ENCODE measurements around the gene HSPD1.
A peak's percentile ranks its signal among the peaks of the same experiment; 100 is the strongest.

HSPD1 gene

GRCh38 chr2:197499594-197500502 is at the start of gene HSPD1, which contains the start of gene HSPE1:
HSPD1 (minus strand) TSS chr2:197499840; CDS start chr2:197498848, 992 bp downstream.
HSPE1 (plus strand) TSS chr2:197500379; CDS start chr2:197500437, 58 bp downstream.
- peak; percentile 99 for DNase-seq (ENCODE audit: low read depth, low spot score)

- no peak for DNase-seq (ENCODE audit: low read depth, low spot score)
These were observed 48.9 kb upstream of the HSPD1 start for GRCh38 chr2:197548582-197548981.

- DNase-seq (ENCODE audit: low read depth, low spot score) = no peak
These were observed 47.7 kb upstream of the HSPD1 start for GRCh38 chr2:197547163-197547900.

DNA sequence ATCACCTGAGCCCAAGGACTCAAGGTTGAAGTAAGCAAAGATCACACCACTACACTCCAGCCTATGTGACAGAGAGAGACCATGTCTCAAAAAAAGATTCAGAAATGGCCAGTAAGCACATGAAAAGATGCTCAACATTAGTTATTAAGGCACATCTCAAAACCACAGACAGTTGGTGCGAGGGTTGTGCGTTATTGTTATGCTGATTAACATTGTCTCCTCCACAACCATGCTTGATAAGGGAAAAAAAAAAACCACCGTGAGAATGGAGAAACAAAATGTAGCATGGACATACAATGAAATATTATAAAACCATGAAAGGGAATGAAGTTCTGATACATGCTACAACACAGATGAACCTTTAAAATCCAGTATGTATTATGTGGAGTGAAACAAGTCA is 43.6 kb upstream of the HSPD1 start:
- DNase-seq (ENCODE audit: low read depth, low spot score) = no peak

DNA sequence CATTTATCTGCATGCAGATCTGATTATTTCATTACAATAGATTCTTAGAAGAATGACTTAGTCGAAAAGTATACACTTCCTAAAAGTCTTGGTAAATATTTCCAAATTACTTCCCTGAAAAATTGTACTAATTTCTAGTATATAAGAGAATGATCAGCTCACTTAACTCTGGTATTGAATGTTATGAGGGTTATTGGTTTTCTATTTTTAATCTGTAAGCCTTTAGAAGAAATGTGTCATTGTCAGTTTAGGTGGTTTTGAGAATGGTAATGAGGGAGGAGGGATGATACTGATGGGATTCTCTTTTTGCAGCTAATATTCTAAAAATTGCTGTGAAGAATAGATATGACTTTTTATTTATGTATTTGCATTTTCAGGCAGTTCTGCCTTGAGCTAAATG is 40.1 kb upstream of the HSPD1 start:
- DNase-seq (ENCODE audit: low read depth, low spot score) = no peak

DNA sequence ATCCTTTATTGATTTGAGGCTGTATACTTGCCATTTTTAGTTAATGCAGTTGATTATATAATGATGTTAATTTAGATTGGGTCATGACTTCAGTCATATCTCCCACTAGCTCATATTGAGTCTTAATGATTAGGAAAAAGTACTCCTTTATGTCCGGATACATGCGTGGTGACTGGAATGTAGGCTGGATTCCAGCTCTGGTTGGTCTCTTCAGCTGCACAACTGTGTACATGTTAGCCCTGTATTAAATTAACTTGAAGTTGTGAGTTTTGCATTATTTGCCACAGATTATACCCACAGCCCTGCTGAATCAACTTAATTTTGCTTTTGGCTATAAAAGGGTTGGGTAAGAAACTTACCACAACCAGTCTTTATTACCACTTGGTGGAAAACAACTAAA is 38.8 kb upstream of the HSPD1 start:
- no peak for DNase-seq (ENCODE audit: low read depth, low spot score)

- DNase-seq (ENCODE audit: low read depth, low spot score) = no peak
These were observed 17.5 kb upstream of the HSPD1 start for GRCh38 chr2:197517150-197517549.

DNA sequence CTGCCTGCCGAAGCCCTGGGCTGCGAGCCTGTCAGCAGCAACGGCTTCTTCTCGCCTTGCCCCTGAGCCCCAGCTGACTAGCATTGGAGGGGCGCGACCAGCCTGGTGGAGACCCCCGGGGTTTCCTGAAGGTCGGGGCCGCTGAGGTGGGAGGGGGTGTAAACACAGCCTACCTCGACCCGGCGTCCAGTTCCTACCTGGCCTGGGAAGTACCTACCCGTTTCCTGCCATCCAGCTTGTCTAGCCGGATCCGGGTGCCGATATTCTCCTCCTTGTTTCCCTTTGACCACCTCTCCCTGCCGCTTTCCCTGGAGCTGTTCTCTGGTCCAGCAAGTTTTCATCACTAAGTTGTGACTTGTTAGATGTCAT is 16.7 kb upstream of the HSPD1 start:
- DNase-seq (ENCODE audit: low read depth, low spot score) = no peak

- DNase-seq (ENCODE audit: low read depth, low spot score) = peak; percentile 81
These were observed 16.2 kb upstream of the HSPD1 start, which contains the start of gene MOB4 for GRCh38 chr2:197515739-197516392. MOB4 (plus strand) TSS chr2:197516066; CDS start chr2:197516087, 21 bp downstream.

DNA sequence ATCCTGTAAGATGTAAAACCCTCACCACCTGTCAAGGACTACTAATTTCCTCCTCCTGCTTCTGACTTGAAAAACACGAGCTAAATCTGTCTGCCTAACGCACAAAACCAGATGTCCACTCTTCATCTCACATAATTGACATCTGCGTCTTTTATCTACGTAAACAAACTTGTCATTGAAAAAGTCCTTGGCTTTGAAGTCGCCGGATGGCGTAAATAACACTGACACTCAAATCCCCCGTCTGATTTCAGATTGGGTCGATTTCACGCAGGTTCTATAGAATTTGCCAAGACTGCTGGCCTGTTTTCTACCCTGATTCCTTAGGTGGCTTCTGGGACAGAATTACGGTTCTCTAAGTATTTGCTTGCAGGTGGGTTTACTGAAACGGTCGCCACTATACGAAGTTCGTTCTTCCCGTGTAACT is 15.7 kb upstream of the HSPD1 start:
- no peak for DNase-seq (ENCODE audit: low read depth, low spot score)

DNA sequence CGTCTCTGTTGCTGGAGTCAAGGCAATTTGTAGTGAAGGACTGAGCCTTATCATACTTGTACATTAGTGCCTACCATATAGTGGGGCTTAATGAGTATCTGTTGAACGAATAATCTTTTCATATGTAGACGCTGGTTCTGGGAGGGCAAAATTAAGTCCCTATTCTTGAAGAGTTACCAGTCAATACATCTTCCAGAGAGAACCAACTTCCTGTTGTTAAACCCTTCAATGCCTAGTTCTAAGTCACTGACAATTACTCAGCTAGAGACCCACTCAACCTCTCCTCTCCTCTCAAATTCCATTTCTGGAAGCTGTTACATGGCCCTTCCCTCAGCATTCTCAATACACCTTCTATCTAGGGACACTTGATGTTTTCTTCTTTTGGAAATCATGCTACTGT is 15.1 kb upstream of the HSPD1 start:
- no peak for DNase-seq (ENCODE audit: low read depth, low spot score)

GRCh38 chr2:197513915-197514314 is 14.3 kb upstream of the HSPD1 start:
- no peak for DNase-seq (ENCODE audit: low read depth, low spot score)

GRCh38 chr2:197506658-197507057 is 7.0 kb upstream of the HSPD1 start:
- DNase-seq (ENCODE audit: low read depth, low spot score) = no peak

GRCh38 chr2:197504512-197504911 is 4.9 kb upstream of the HSPD1 start:
- DNase-seq (ENCODE audit: low read depth, low spot score) = no peak

DNA sequence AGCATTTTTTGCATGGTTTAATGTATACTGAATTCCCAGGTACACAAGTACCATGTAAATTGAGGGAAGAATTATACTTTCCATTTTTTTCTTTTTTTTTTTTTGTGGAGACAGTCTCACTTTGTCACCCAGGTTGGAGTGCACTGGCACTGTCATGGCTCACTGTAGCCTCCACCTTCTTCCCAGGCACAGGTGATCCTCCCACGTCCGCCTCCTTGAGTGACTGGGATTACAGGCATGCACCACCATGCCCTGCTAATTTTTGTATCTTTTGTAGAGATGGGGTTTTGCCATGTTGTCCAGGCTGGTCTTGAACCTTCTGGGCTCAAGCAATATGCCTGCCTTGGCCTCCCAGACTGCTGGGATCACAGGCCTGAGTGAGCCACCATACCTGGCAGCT is 4.4 kb upstream of the HSPD1 start:
- no peak for DNase-seq (ENCODE audit: low read depth, low spot score)

GRCh38 chr2:197502685-197503084 is 3.0 kb upstream of the HSPD1 start:
- no peak for DNase-seq (ENCODE audit: low read depth, low spot score)

GRCh38 chr2:197502201-197502600 is 2.6 kb upstream of the HSPD1 start:
- no peak for DNase-seq (ENCODE audit: low read depth, low spot score)

- no peak for DNase-seq (ENCODE audit: low read depth, low spot score)
These were observed 977 bp upstream of the HSPD1 start for GRCh38 chr2:197500503-197501131.

- no peak for DNase-seq (ENCODE audit: low read depth, low spot score)
These were observed 575 bp downstream of the HSPD1 start for GRCh38 chr2:197498937-197499593.

DNA sequence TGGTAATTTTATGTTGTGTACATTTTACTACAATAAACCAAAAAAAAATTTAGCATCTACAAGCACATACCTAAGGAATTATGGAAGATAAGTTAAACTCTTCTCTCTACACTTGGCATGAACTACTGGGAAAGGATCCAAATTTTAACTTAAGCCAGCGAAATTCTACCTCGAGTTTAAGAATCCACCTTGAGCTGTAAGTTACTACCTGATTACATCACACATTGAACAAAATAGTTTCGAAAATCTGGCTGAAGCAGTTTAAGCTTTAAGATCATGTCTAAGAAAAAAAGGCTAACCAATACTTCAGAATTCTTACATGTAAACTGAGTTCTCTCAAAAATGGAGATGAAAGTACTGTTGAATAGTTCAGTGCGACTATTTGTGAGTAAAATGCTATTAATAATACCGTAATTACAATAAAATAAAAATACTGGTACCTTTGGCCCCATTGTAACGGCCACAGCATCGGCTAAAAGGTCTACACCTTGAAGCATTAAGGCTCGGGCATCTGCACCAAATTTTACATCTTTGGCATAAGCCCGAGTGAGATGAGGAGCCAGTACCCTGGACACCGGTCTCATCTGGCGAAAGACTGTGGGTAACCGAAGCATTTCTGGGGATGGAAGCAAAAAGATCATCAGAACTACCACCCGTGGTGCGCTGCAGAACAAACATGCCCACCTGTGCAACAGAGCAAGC is 1.3 kb downstream of the HSPD1 start:
- no peak for DNase-seq (ENCODE audit: low read depth, low spot score)

All from smooth muscle cell of the brain vasculature (primary cell).